SW 1271 (cell line): Measurements from ENCODE around the gene CRP.
"Not testable (repeated sequence)": the region's sequence is repeated elsewhere in the genome, so short reads cannot be mapped to it uniquely, and the experiment has no call there.

Experiments used
- DNase-seq, 2 experiments: peaks; one replicate each; lab custom pipeline; 2025; lab: John Stamatoyannopoulos, UW

Gene CRP

GRCh38 chr1:159699653-159700052, 14.7 kb downstream of the CRP start:
- no peak for DNase-seq

GRCh38 chr1:159699246-159699645, 15.1 kb downstream of the CRP start:
- no peak for DNase-seq

GRCh38 chr1:159687511-159687910, 26.9 kb downstream of the CRP start:
- DNase-seq: no peak

GRCh38 chr1:159686599-159687299, 27.6 kb downstream of the CRP start:
- no peak for DNase-seq

- no peak for DNase-seq
Measured at GRCh38 chr1:159678939-159679338, 35.5 kb downstream of the CRP start.

- DNase-seq: no peak
Measured at GRCh38 chr1:159675046-159675445, 39.3 kb downstream of the CRP start.

GRCh38 chr1:159672390-159672789, 42.0 kb downstream of the CRP start:
- not testable (repeated sequence) for DNase-seq

GRCh38 chr1:159669338-159669737, 45.1 kb downstream of the CRP start:
- DNase-seq: no peak

- no peak for DNase-seq
Measured at GRCh38 chr1:159668739-159669138, 45.6 kb downstream of the CRP start.

GRCh38 chr1:159664247-159664646, 50.1 kb downstream of the CRP start:
- no peak for DNase-seq

GRCh38 chr1:159663552-159663951, 50.8 kb downstream of the CRP start:
- no peak for DNase-seq
